Endodermal cell (in vitro differentiated cells): ENCODE data around the gene SCARB2. TPM values are rescaled to one million over a fixed set of nuclear protein-coding genes. Genes with fewer than 3 reads are reported as not detected.

ENCODE experiments used
- DNase-seq: peaks from one replicate; pipeline ENCODE4 v3.0.0-alpha.2; 2017
- H3K27ac ChIP-seq: 2 replicates; pipeline ENCODE4 v1.5.1; 2013; ENCODE audit warnings: mild to moderate bottlenecking, low read depth, low read length, moderate library complexity
- H3K27me3 ChIP-seq: 2 replicates; pipeline ENCODE4 v1.6.1; 2013; ENCODE audit warnings: mild to moderate bottlenecking, low read length, moderate library complexity; ENCODE audit not compliant: insufficient read depth, control insufficient read depth, poor library complexity, severe bottlenecking
- H3K36me3 ChIP-seq: 2 replicates; pipeline ENCODE4 v1.7.0; 2013; ENCODE audit warnings: mild to moderate bottlenecking, low read length, moderate library complexity; ENCODE audit not compliant: control insufficient read depth, insufficient read depth
- H3K4me1 ChIP-seq: one replicate; pipeline ENCODE4 v1.7.0; 2013; ENCODE audit warnings: low read length; ENCODE audit not compliant: control insufficient read depth, insufficient read depth
- H3K4me3 ChIP-seq: 2 replicates; pipeline ENCODE4 v1.5.1; 2013; ENCODE audit warnings: mild to moderate bottlenecking, low read length, moderate library complexity
- H3K9ac ChIP-seq: 2 replicates; pipeline ENCODE4 v1.6.1; 2013; ENCODE audit warnings: mild to moderate bottlenecking, low read length, moderate library complexity; ENCODE audit not compliant: poor library complexity, severe bottlenecking; ENCODE audit errors: extremely low read depth
- H3K9me3 ChIP-seq: 2 replicates; pipeline ENCODE4 v1.6.1; 2013; ENCODE audit warnings: mild to moderate bottlenecking, low read length, moderate library complexity; ENCODE audit not compliant: control insufficient read depth
- H3K27ac Mint-ChIP-seq: 2 replicates; pipeline ENCODE4 v1.8.0; 2020; ENCODE audit warnings: mixed read lengths
- H3K27me3 Mint-ChIP-seq: 2 replicates; pipeline ENCODE4 v1.8.0; 2021; ENCODE audit warnings: mild to moderate bottlenecking, mixed read lengths; ENCODE audit not compliant: insufficient read depth
- H3K36me3 Mint-ChIP-seq: 2 replicates; pipeline ENCODE4 v1.8.0; 2020; ENCODE audit warnings: low read depth, mixed read lengths
- H3K4me1 Mint-ChIP-seq: 2 replicates; pipeline ENCODE4 v1.8.0; 2020; ENCODE audit warnings: mixed read lengths
- H3K4me3 Mint-ChIP-seq: 2 replicates; pipeline ENCODE4 v1.8.0; 2020; ENCODE audit warnings: mild to moderate bottlenecking, moderate library complexity, mixed read lengths
- H3K9me3 Mint-ChIP-seq: 2 replicates; pipeline ENCODE4 v1.8.0; 2020; ENCODE audit warnings: mild to moderate bottlenecking, mixed read lengths
- WGBS, 2 experiments: methylation state at CpG; one replicate each; pipeline versions ENCODE4 v1.1.5 to v1.1.7; 2013; ENCODE audit warnings: missing lambda C conversion rate in 2 of 2, mixed read lengths in 1 of 2; ENCODE audit not compliant: insufficient coverage in 1 of 2, insufficient read length in 1 of 2; 5-methylcytosine and 5-hydroxymethylcytosine counted together
- total RNA-seq, 2 donors: library from RNA; stranded (reverse); fragmentation: NEBNext Ultra II Directional in 1 of 2; extraction: Animal tissue kit (Norgen Biotek cat#: 25700) in 1 of 2; gene quantifications; 2 replicates in 1 of 2; 3 replicates in 1 of 2; pipeline ENCODE4 v1.2.1, GENCODE V29; 2021
- TF ChIP-seq, protein P1 (sequence below): fragments of 200-600 bp; sonication (generic); conservative IDR thresholded peaks from 2 replicates; pipeline ENCODE4 v1.5.0; 2021; ENCODE audit warnings: antibody characterized with exemption, mild to moderate bottlenecking

The SCARB2 gene
- total RNA-seq, 2 donors from 2014 or later: 45.8 to 78.5 TPM

- H3K9me3 Mint-ChIP-seq: peaks cover 15% of the 10 kb centered on the region
- Histone ChIP-seq H3K9me3 (no peaks in the 10 kb centered on the region), H3K4me3 (no peak overlapping the region), H3K9ac (no peak overlapping the region), H3K4me1 (no peaks in the 10 kb centered on the region), H3K36me3 (peaks cover 9% of the 10 kb centered on the region), H3K27ac (no peak overlapping the region), H3K27me3 (no peaks in the 10 kb centered on the region)
- WGBS, 2 experiments: 91 to 94% methylated on average over 2 of the region's 2 CpGs
- H3K36me3 Mint-ChIP-seq: peaks cover 17% of the 10 kb centered on the region
- H3K4me1 Mint-ChIP-seq: no peaks in the 10 kb centered on the region
- no peaks in the 10 kb centered on the region for H3K27me3 Mint-ChIP-seq
- no peak overlapping the region for H3K27ac Mint-ChIP-seq
- no peak overlapping the region for H3K4me3 Mint-ChIP-seq
- TF ChIP-seq, protein P1, sequence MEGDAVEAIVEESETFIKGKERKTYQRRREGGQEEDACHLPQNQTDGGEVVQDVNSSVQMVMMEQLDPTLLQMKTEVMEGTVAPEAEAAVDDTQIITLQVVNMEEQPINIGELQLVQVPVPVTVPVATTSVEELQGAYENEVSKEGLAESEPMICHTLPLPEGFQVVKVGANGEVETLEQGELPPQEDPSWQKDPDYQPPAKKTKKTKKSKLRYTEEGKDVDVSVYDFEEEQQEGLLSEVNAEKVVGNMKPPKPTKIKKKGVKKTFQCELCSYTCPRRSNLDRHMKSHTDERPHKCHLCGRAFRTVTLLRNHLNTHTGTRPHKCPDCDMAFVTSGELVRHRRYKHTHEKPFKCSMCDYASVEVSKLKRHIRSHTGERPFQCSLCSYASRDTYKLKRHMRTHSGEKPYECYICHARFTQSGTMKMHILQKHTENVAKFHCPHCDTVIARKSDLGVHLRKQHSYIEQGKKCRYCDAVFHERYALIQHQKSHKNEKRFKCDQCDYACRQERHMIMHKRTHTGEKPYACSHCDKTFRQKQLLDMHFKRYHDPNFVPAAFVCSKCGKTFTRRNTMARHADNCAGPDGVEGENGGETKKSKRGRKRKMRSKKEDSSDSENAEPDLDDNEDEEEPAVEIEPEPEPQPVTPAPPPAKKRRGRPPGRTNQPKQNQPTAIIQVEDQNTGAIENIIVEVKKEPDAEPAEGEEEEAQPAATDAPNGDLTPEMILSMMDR: no peak
- no peak for DNase-seq
Measured at GRCh38 chr4:76156635-76157034, 57.0 kb downstream of the SCARB2 start.

DNA sequence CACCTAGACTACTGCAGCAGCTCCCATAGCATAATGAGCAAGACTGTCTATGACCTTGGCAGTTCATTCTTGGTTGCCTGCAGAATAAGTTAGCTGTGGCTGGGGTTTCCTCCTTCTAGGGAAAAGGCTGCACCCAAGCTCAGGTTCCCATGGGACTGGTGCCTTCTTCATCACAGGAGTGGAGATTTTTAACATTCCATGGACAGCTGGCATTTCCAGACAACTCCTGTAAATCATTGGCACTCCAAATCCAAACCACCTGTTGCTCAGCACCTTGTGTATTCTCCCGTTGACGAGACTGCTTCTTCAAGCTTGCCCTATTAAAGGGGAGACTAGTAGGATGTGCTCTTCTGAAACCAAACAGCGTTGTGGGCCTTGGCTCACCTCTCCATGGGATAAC is 57.6 kb downstream of the SCARB2 start:
- 71 to 80% methylated on average over 2 to 3 of the region's 3 CpGs for WGBS, 2 experiments
- H3K4me3 ChIP-seq: no peak overlapping the region
- H3K9me3 ChIP-seq: no peaks in the 10 kb centered on the region
- no peak for DNase-seq
- H3K36me3 ChIP-seq: peaks cover 3% of the 10 kb centered on the region
- Mint-ChIP-seq H3K36me3 (peaks cover 11% of the 10 kb centered on the region), H3K9me3 (peaks cover 15% of the 10 kb centered on the region), H3K4me1 (no peaks in the 10 kb centered on the region), H3K4me3 (no peak overlapping the region), H3K27ac (no peak overlapping the region), H3K27me3 (no peaks in the 10 kb centered on the region)
- TF ChIP-seq, protein P1: no peak
- no peaks in the 10 kb centered on the region for H3K4me1 ChIP-seq
- no peak overlapping the region for H3K9ac ChIP-seq
- no peaks in the 10 kb centered on the region for H3K27me3 ChIP-seq
- H3K27ac ChIP-seq: no peak overlapping the region

DNA sequence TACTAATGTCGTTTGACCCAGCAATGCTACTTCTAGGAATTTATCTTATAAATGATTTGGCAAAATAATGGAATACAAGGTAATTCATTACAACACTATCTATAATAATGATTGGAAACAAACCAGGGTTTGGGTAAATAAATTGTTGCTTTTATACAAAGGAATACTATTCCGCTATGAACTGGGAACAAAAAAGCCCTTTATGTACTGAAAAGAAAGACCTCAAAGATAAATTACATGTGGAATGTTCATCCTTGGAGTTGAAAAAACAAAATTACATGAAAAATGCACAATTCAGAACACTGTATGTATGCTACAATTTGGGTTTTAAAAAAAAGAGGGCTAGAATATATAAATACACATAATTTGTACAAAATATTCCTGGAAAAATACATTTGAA is 60.3 kb downstream of the SCARB2 start:
- 96% methylated on average over 2 of the region's 2 CpGs; no CpG with 5 or more reads in 1 of the 2 experiments for WGBS, 2 experiments
- H3K27ac Mint-ChIP-seq: no peak overlapping the region
- Histone ChIP-seq H3K4me3 (no peak overlapping the region), H3K36me3 (no peaks in the 10 kb centered on the region), H3K4me1 (no peaks in the 10 kb centered on the region), H3K9me3 (no peaks in the 10 kb centered on the region), H3K9ac (no peak overlapping the region), H3K27me3 (no peaks in the 10 kb centered on the region), H3K27ac (no peak overlapping the region)
- no peak overlapping the region for H3K4me3 Mint-ChIP-seq
- H3K36me3 Mint-ChIP-seq: peaks cover 2% of the 10 kb centered on the region
- H3K9me3 Mint-ChIP-seq: peaks cover 15% of the 10 kb centered on the region
- TF ChIP-seq, protein P1: no peak
- no peak for DNase-seq
- H3K27me3 Mint-ChIP-seq: no peaks in the 10 kb centered on the region
- peaks cover 16% of the 10 kb centered on the region for H3K4me1 Mint-ChIP-seq
